ENCODE results near the gene SLX4IP. TPM values are rescaled to one million over a fixed set of nuclear protein-coding genes. Genes with fewer than 3 reads are reported as not detected.
A peak's percentile ranks its signal among the peaks of the same experiment; 100 is the strongest.

Gene SLX4IP
- total and polyA plus RNA-seq, 2 donors (not counting 1 experiment from before 2014, with no cell fraction given) = 2.0 to 8.1 TPM

DNA sequence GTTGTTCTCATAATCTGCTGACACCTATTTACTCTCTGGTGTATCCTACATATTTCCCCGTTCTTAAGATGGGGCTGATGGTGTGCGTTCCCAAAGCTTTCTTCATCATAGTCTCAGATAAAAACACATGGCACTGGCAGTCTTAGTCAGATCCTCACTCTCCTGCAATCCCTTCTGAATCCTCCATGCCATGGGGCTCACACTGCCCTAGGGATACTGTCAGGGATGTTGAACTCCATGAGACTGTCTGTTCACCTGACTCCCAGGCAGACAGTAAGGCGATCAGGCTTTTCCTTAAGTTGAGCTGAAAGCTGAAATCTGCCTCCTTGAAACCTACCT is 76.0 kb downstream of the SLX4IP start:
- ChIA-PET POLR2A (no interaction called here), CTCF (no interaction called here)
- ATAC-seq (ENCODE audit: low read depth) (no peak), DNase-seq (no peak)
- Mint-ChIP-seq H3K27me3 (no peaks in the 10 kb centered on the region), H3K4me3 (no peak overlapping the region), H3K27ac (peak overlapping the region; percentile 22), H3K9me3 (ENCODE audit: insufficient read depth) (no peaks in the 10 kb centered on the region), H3K4me1 (peaks cover 10% of the 10 kb centered on the region)
- H3K27ac ChIP-seq (ENCODE audit: low read length in 2 of 2) = no peak overlapping the region
- H3K9ac ChIP-seq (ENCODE audit: low read length) = no peak overlapping the region
- no peaks in the 10 kb centered on the region for H3K9me3 ChIP-seq (ENCODE audit: control extremely low read depth in 1 of 3, control insufficient read depth in 2 of 3, insufficient read depth in 1 of 3, low read length in 2 of 3)
- peaks cover 2% of the 10 kb centered on the region for H4K20me1 ChIP-seq (ENCODE audit: control insufficient read depth, insufficient read depth, low read length, poor library complexity, severe bottlenecking)
- H3K36me3 ChIP-seq (replicated peaks in 1 of 2; ENCODE audit: control extremely low read depth in 1 of 2, control insufficient read depth in 1 of 2, extremely low read depth in 1 of 2, insufficient read depth in 2 of 2, low read length in 1 of 2) = no peaks in the 10 kb centered on the region
- H3K4me3 ChIP-seq (ENCODE audit: control extremely low read depth in 1 of 5, extremely low read depth in 1 of 5, insufficient read depth in 1 of 5, low read depth in 2 of 5, low read length in 4 of 5) = no peak overlapping the region
- TF ChIP-seq EZH2 (IDR thresholded peaks at IDR 0.05; ENCODE audit: borderline replicate concordance, insufficient read depth, low read depth, low read length, poor library complexity, severe bottlenecking) = no peak
- TF ChIP-seq, protein P1, sequence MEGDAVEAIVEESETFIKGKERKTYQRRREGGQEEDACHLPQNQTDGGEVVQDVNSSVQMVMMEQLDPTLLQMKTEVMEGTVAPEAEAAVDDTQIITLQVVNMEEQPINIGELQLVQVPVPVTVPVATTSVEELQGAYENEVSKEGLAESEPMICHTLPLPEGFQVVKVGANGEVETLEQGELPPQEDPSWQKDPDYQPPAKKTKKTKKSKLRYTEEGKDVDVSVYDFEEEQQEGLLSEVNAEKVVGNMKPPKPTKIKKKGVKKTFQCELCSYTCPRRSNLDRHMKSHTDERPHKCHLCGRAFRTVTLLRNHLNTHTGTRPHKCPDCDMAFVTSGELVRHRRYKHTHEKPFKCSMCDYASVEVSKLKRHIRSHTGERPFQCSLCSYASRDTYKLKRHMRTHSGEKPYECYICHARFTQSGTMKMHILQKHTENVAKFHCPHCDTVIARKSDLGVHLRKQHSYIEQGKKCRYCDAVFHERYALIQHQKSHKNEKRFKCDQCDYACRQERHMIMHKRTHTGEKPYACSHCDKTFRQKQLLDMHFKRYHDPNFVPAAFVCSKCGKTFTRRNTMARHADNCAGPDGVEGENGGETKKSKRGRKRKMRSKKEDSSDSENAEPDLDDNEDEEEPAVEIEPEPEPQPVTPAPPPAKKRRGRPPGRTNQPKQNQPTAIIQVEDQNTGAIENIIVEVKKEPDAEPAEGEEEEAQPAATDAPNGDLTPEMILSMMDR (IDR thresholded peaks at IDR 0.05) = no peak
- 79% methylated on average over 3 of the region's 3 CpGs for WGBS (ENCODE audit: insufficient coverage)
- intact Hi-C loops (cut with micrococcal nuclease) = loop anchor here (2.0 kb wide), 1 partner anchor 76 kb away; the partner anchor contains the start of genes MKKS and SLX4IP
- H2AFZ ChIP-seq (ENCODE audit: insufficient read depth, low read depth, low read length, poor library complexity, severe bottlenecking) = no peak overlapping the region
- H3K27me3 ChIP-seq (replicated peaks in 1 of 4; ENCODE audit: control extremely low read depth in 1 of 4, control insufficient read depth in 3 of 4, insufficient read depth in 4 of 4, low read length in 3 of 4) = no peaks in the 10 kb centered on the region
- H3K4me1 ChIP-seq (ENCODE audit: control insufficient read depth in 2 of 2, insufficient read depth in 2 of 2, low read length in 2 of 2) = peaks cover 3 to 4% of the 10 kb centered on the region in 2 donors
- H3K79me2 ChIP-seq (ENCODE audit: control insufficient read depth, insufficient read depth, low read length) = peaks cover 3% of the 10 kb centered on the region
- H3K4me2 ChIP-seq (replicated peaks; ENCODE audit: low read depth, low read length, poor library complexity, severe bottlenecking) = no peak overlapping the region

DNA sequence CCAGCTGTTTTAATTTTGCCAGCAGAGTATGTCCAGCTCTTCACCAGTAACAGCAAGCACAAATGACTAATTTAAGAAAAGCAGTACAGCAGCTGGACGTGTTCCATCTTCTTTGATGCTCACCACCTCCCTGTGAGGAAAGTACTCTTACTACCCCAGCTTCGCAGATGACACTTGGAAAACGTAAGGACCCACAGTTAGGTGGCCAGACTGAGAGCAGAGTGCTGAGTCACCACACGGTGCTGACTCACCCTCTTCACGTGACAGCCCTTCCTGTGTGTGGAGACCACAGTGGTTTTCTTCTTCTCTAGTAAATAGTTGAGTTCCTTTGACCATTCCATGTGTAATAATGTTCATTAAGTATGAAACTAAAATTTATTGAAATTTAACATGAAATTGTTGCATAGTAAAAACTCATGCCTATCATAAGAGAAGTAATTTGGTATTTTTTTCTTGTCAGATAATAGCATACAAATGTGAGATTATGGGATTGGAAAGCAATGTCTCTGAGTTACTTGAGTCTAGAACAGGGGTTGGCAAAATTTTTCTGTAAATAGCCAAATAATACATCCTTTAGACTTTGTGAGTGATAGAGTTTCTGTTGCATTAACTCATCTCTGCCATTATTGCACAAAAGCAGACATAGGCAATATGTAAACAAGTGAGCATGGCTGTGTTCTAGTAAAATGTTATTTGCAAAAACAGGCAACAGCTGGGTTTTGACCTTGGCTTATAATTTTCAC is 76.6 kb downstream of the SLX4IP start:
- Histone ChIP-seq H3K4me2 (replicated peaks; ENCODE audit: low read depth, low read length, poor library complexity, severe bottlenecking) (no peak overlapping the region), H3K27me3 (replicated peaks in 1 of 4; ENCODE audit: control extremely low read depth in 1 of 4, control insufficient read depth in 3 of 4, insufficient read depth in 4 of 4, low read length in 3 of 4) (no peaks in the 10 kb centered on the region), H3K79me2 (ENCODE audit: control insufficient read depth, insufficient read depth, low read length) (peaks cover 3% of the 10 kb centered on the region), H3K36me3 (replicated peaks in 1 of 2; ENCODE audit: control extremely low read depth in 1 of 2, control insufficient read depth in 1 of 2, extremely low read depth in 1 of 2, insufficient read depth in 2 of 2, low read length in 1 of 2) (no peaks in the 10 kb centered on the region), H3K4me3 (ENCODE audit: control extremely low read depth in 1 of 5, extremely low read depth in 1 of 5, insufficient read depth in 1 of 5, low read depth in 2 of 5, low read length in 4 of 5) (no peak overlapping the region), H3K4me1 (ENCODE audit: control insufficient read depth in 2 of 2, insufficient read depth in 2 of 2, low read length in 2 of 2) (peaks cover 3 to 4% of the 10 kb centered on the region in 2 donors), H3K27ac (ENCODE audit: low read length in 2 of 2) (no peak overlapping the region), H3K9me3 (ENCODE audit: control extremely low read depth in 1 of 3, control insufficient read depth in 2 of 3, insufficient read depth in 1 of 3, low read length in 2 of 3) (no peaks in the 10 kb centered on the region), H3K9ac (ENCODE audit: low read length) (no peak overlapping the region), H4K20me1 (ENCODE audit: control insufficient read depth, insufficient read depth, low read length, poor library complexity, severe bottlenecking) (peaks cover 7% of the 10 kb centered on the region), H2AFZ (ENCODE audit: insufficient read depth, low read depth, low read length, poor library complexity, severe bottlenecking) (no peak overlapping the region)
- TF ChIP-seq, protein P1 (IDR thresholded peaks at IDR 0.05) = no peak
- no peak for TF ChIP-seq EZH2 (IDR thresholded peaks at IDR 0.05; ENCODE audit: borderline replicate concordance, insufficient read depth, low read depth, low read length, poor library complexity, severe bottlenecking)
- ATAC-seq (ENCODE audit: low read depth) = peak; percentile 69
- ChIA-PET POLR2A (no interaction called here), CTCF (interaction anchor here (0.6 kb wide), 1 partner anchor 895 kb away, joined by 4 read pairs; no protein-coding TSS in a partner anchor)
- Mint-ChIP-seq H3K27ac (peak overlapping the region; percentile 22), H3K4me3 (no peak overlapping the region), H3K9me3 (ENCODE audit: insufficient read depth) (no peaks in the 10 kb centered on the region), H3K27me3 (no peaks in the 10 kb centered on the region), H3K4me1 (peaks cover 10% of the 10 kb centered on the region)
- intact Hi-C loops (cut with micrococcal nuclease) = loop anchor here (2.0 kb wide), 1 partner anchor 77 kb away; the partner anchor contains the start of genes MKKS and SLX4IP
- DNase-seq = peak; percentile 17
- WGBS (ENCODE audit: insufficient coverage) = 0% methylated on average over 3 of the region's 5 CpGs

Measured in B cell (primary cell).